PC-3 (cell line): Measurements from ENCODE around the gene POTEI. TPM values are rescaled to one million over a fixed set of nuclear protein-coding genes. Genes with fewer than 3 reads are reported as not detected.
"Not testable (repeated sequence)": the region's sequence is repeated elsewhere in the genome, so short reads cannot be mapped to it uniquely, and the experiment has no call there.

Source experiments
- ATAC-seq: fragments of 200-7000 bp; cut with Tn5 transposase; 2 replicates; pipeline ENCODE4 v1.9.1; 2020; ENCODE audit warnings: mild to moderate bottlenecking, moderate library complexity
- Bru-seq: library from RNA; stranded (reverse); fragments of 400-500 nt; gene quantifications from one replicate; lab custom pipeline; 2021; lab: Mats Ljungman, UMichigan
- BruChase-seq, 2 experiments: library from RNA; stranded (reverse); fragments of 400-500 nt; gene quantifications; one replicate each; lab custom pipeline; 2021; lab: Mats Ljungman, UMichigan
- BruUV-seq: library from RNA; stranded (reverse); fragments of 400-500 nt; replicated peaks from 2 replicates; lab custom pipeline; 2021; lab: Mats Ljungman, UMichigan
- CTCF ChIA-PET: fragments of 300-600 bp; sonication (Branson Sonifier 250); formaldehyde crosslinking; loops from one replicate; lab custom pipeline; 2022; ENCODE audit warnings: antibody characterized with exemption; lab: Charles Lee
- POLR2A ChIA-PET: fragments of 300-600 bp; sonication (Branson Sonifier 250); formaldehyde crosslinking; loops from one replicate; lab custom pipeline; 2022; ENCODE audit warnings: antibody characterized with exemption; ENCODE audit not compliant: unreplicated experiment; lab: Charles Lee
- DNase-seq: peaks from one replicate; pipeline ENCODE4 v3.0.0-alpha.2; 2015
- H2AFZ ChIP-seq: fragments of 300-600 bp; sonication (generic); 2 replicates; pipeline ENCODE4 v1.6.0; 2016; ENCODE audit warnings: antibody characterized with exemption, low read length
- H3F3A ChIP-seq: fragments of 300-600 bp; sonication (generic); one replicate; pipeline ENCODE4 v1.6.0; 2017; ENCODE audit warnings: antibody characterized with exemption, low read length, control low read depth, mild to moderate bottlenecking; ENCODE audit not compliant: unreplicated experiment
- H3K27ac ChIP-seq: fragments of 300-600 bp; sonication (generic); 2 replicates; pipeline ENCODE4 v1.5.1; 2016; ENCODE audit warnings: mild to moderate bottlenecking, low read length
- H3K27me3 ChIP-seq: fragments of 300-600 bp; sonication (generic); 2 replicates; pipeline ENCODE4 v1.6.1; 2016; ENCODE audit warnings: low read length, mixed read lengths
- H3K36me3 ChIP-seq: fragments of 300-600 bp; sonication (generic); 2 replicates; pipeline ENCODE4 v1.6.1; 2016; ENCODE audit warnings: low read depth, mixed run types, low read length, mixed read lengths
- H3K4me1 ChIP-seq: fragments of 300-600 bp; sonication (generic); 2 replicates; pipeline ENCODE4 v1.5.1; 2016; ENCODE audit warnings: low read length; ENCODE audit not compliant: insufficient read depth
- H3K4me2 ChIP-seq: fragments of 300-600 bp; sonication (generic); 2 replicates; pipeline ENCODE4 v1.6.0; 2016; ENCODE audit warnings: low read length
- H3K4me3 ChIP-seq: fragments of 300-600 bp; sonication (generic); 2 replicates; pipeline ENCODE4 v1.5.1; 2016; ENCODE audit warnings: mild to moderate bottlenecking, low read length, mixed read lengths
- H3K79me2 ChIP-seq: fragments of 300-600 bp; sonication (generic); 2 replicates; pipeline ENCODE4 v1.6.1; 2017; ENCODE audit warnings: low read length, mixed read lengths
- H3K9ac ChIP-seq: fragments of 300-600 bp; sonication (generic); 2 replicates; pipeline ENCODE4 v1.6.0; 2016; ENCODE audit warnings: mild to moderate bottlenecking, low read length
- H3K9me2 ChIP-seq: fragments of 300-600 bp; sonication (generic); replicated peaks from 2 replicates; pipeline ENCODE4 v1.6.1; 2016; ENCODE audit warnings: mixed run types, low read length, mixed read lengths
- H3K9me3 ChIP-seq: fragments of 300-600 bp; sonication (generic); 2 replicates; pipeline ENCODE4 v1.6.1; 2016; ENCODE audit warnings: low read length, mixed read lengths
- H4K20me1 ChIP-seq: fragments of 300-600 bp; sonication (generic); 2 replicates; pipeline ENCODE4 v1.6.1; 2016; ENCODE audit warnings: low read length, mixed read lengths
- intact Hi-C: fragments of 100-400 bp; cut with micrococcal nuclease; formaldehyde crosslinking; loops from 2 replicates; pipeline ENCODE4 v1.9.0; 2023
- long read RNA-seq: library from polyadenylated mRNA; unstranded; transcript quantifications from one replicate; pipeline ENCODE4 v2.0.0, GENCODE V29; 2021; ENCODE audit not compliant: unreplicated experiment
- total RNA-seq: library from RNA; depleted of rRNA; stranded (reverse); fragments of >200 nt; gene quantifications from 2 replicates; pipeline ENCODE4 v1.2.3, GENCODE V29; 2014; rRNA removed

Gene POTEI
- total RNA-seq: not detected in 2 replicates
- not detected for Bru-seq, nascent RNA
- BruChase-seq, experiment 1, labeled RNA remaining after a 6-hour chase: not detected
- not detected for BruChase-seq, experiment 2, labeled RNA remaining after a 2-hour chase
- long read RNA-seq: 0 reads

DNA sequence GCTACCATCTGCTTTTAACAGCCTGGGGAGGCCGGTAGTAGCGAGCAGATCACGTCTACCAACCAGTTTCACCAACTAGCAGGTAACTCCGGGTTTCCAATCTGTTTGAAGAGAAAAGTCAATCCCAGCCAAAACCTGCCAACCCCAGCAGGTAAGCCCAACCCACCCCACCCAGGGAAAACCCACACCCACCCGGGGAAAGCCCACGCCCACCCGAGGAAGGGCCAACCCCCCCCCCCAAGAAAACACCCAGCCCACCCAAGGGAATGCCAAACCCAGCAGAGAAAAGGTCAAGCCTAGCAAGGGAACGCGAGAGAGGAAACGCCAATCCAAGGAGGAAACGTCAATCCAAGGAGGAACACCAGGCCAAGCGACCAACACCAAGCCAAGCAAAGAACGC lies at the start of gene POTEI:
TSS of gene POTEI (minus strand) at position 101 of the 400 bp plus-strand sequence. CDS start at position 8, 93 bp downstream.
- H3K27ac ChIP-seq, CTCF ChIA-PET, POLR2A ChIA-PET: not testable (repeated sequence)

GRCh38 chr2:130556441-130556840 lies 47.3 kb upstream of the POTEI start:
- H3K4me2 ChIP-seq, CTCF ChIA-PET, H3K79me2 ChIP-seq, H3K4me3 ChIP-seq, POLR2A ChIA-PET, H3K36me3 ChIP-seq, H3K9ac ChIP-seq, DNase-seq, H3K27me3 ChIP-seq, intact Hi-C loops, BruUV-seq, H3F3A ChIP-seq, H3K27ac ChIP-seq, H2AFZ ChIP-seq, ATAC-seq, H3K9me2 ChIP-seq, H3K9me3 ChIP-seq, H4K20me1 ChIP-seq, H3K4me1 ChIP-seq: not testable (repeated sequence)

More for the DNA sequence above, at the start of gene POTEI:
- intact Hi-C loops, H3F3A ChIP-seq, H3K4me2 ChIP-seq, BruUV-seq, H3K9me3 ChIP-seq, H4K20me1 ChIP-seq, H3K4me1 ChIP-seq, H3K27me3 ChIP-seq, H3K79me2 ChIP-seq, DNase-seq, ATAC-seq, H3K4me3 ChIP-seq, H3K9ac ChIP-seq, H3K36me3 ChIP-seq, H3K9me2 ChIP-seq, H2AFZ ChIP-seq: not testable (repeated sequence)

DNA sequence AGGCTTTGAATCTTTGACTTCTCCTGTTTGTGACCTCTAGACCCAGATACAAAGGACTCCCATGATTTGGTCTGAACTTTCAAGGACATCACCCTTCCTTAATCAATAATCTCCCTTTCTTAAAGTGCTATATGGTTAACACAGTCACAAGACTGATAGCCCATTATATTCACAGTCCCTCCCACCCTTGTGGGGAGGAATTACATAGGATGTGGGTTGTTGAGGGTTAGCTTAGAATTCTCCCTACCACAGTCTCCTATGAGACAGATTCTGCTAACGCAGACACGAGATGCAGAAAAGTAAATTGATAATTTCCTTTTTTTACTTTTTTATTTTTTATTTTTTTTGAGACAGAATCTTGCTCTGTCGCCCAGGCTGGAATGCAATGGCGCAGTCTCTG lies 45.0 kb upstream of the POTEI start:
- H3K4me1 ChIP-seq, POLR2A ChIA-PET, BruUV-seq, H3K9me2 ChIP-seq, H3K4me2 ChIP-seq, DNase-seq, H3K27me3 ChIP-seq, H3K79me2 ChIP-seq, intact Hi-C loops, H3K27ac ChIP-seq, H2AFZ ChIP-seq, ATAC-seq, H3F3A ChIP-seq, CTCF ChIA-PET, H3K9ac ChIP-seq, H3K4me3 ChIP-seq, H3K36me3 ChIP-seq, H3K9me3 ChIP-seq, H4K20me1 ChIP-seq: not testable (repeated sequence)

DNA sequence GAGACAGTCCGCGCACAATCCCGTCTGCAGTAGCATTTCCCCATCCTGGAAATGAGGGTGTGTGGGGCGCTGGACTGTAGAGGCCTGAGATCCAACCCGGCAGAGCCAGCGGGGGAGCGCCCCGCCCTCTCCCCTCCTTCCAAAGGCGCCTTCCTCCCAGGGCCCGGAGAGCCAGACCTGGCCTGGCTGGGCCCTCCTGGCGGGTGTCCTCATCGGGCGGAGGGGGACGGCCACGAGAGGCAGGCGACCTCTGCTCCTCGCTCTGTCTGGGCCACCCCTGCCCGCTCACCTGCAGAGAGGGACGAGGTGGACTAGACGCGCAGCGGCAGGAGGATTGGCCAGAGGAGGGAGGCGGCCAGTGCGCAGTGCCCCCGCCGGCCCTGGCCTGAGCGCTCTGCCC lies 40.3 kb upstream of the POTEI start:
- H3K79me2 ChIP-seq, POLR2A ChIA-PET, H3K4me2 ChIP-seq, CTCF ChIA-PET, DNase-seq, BruUV-seq, H3K36me3 ChIP-seq, H3K27me3 ChIP-seq, H3K9me2 ChIP-seq, H3K4me1 ChIP-seq, H3K4me3 ChIP-seq, intact Hi-C loops, H3K9ac ChIP-seq, H3K27ac ChIP-seq, H4K20me1 ChIP-seq, H2AFZ ChIP-seq, ATAC-seq, H3F3A ChIP-seq, H3K9me3 ChIP-seq: not testable (repeated sequence)

- H3K36me3 ChIP-seq, H3K79me2 ChIP-seq, BruUV-seq, H3K27ac ChIP-seq, ATAC-seq, DNase-seq, H2AFZ ChIP-seq, H3K4me1 ChIP-seq, H3K4me3 ChIP-seq, POLR2A ChIA-PET, H3F3A ChIP-seq, CTCF ChIA-PET, H3K9ac ChIP-seq, H4K20me1 ChIP-seq, H3K4me2 ChIP-seq, H3K9me2 ChIP-seq, intact Hi-C loops, H3K27me3 ChIP-seq, H3K9me3 ChIP-seq: not testable (repeated sequence)
These were observed 39.3 kb upstream of the POTEI start for GRCh38 chr2:130548418-130548817.

DNA sequence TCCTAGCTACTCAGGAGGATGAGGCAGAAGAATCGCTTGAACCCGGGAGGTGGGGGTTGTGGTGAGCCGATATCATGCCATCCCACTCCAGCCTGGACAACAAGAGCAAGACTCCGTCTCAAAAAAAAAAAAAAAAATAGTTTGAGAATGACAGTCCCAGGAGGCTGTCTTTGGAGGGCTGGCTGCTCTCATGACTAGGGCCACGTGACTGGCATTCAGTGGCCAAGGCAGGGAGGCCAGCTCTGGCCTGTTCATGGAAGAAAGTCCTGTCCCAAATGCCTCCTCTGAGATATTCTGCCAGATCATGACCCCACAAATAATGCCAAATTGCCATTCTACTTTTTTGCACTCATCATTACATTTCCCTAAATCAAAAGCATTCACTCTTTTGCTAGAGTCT lies 35.9 kb upstream of the POTEI start:
- H3K9me2 ChIP-seq, H3F3A ChIP-seq, H3K79me2 ChIP-seq, H3K9ac ChIP-seq, H3K27ac ChIP-seq, H3K36me3 ChIP-seq, H2AFZ ChIP-seq, H3K4me1 ChIP-seq, ATAC-seq, POLR2A ChIA-PET, BruUV-seq, H4K20me1 ChIP-seq, H3K4me2 ChIP-seq, CTCF ChIA-PET, H3K4me3 ChIP-seq, intact Hi-C loops, H3K27me3 ChIP-seq, DNase-seq, H3K9me3 ChIP-seq: not testable (repeated sequence)
